ENCODE measurements around the gene VEGFB.

The VEGFB gene

GRCh38 chr11:64265176-64266160 lies 31.1 kb downstream of the VEGFB start:
- TF ChIP-seq CTCF (IDR thresholded peaks at IDR 0.05; ENCODE audit: borderline replicate concordance, extremely low read depth, low read length, poor library complexity, severe bottlenecking) (no peak), EZH2 (IDR thresholded peaks at IDR 0.05; ENCODE audit: borderline replicate concordance, low read depth, low read length, severe bottlenecking) (no peak)
- Histone ChIP-seq H3K9ac (ENCODE audit: low read depth, low read length) (no peak overlapping the region; the same call in 1 of the 2 replicates), H3K4me3 (ENCODE audit: low read depth in 1 of 2, low read length in 2 of 2) (no peak overlapping the region), H3K36me3 (ENCODE audit: insufficient read depth, low read length) (peaks cover 27% of the 10 kb centered on the region; the same call in 1 of the 2 replicates), H3K27me3 (ENCODE audit: insufficient read depth, low read length, poor library complexity) (no peaks in the 10 kb centered on the region), H3K9me3 (ENCODE audit: insufficient read depth, low read length, severe bottlenecking) (no peaks in the 10 kb centered on the region), H3K27ac (ENCODE audit: low read length) (no peak overlapping the region), H4K20me1 (ENCODE audit: insufficient read depth, low read length) (no peaks in the 10 kb centered on the region), H3K4me2 (ENCODE audit: insufficient read depth, low read length) (no peak overlapping the region), H3K4me1 (ENCODE audit: insufficient read depth, low read length) (peaks cover 16% of the 10 kb centered on the region), H2AFZ (ENCODE audit: low read depth, low read length) (no peak overlapping the region), H3K79me2 (ENCODE audit: insufficient read depth, low read length) (peaks cover 12% of the 10 kb centered on the region)
- no peak for DNase-seq
- no peak for ATAC-seq (ENCODE audit: insufficient read depth, low read depth)

- Histone ChIP-seq H4K20me1 (ENCODE audit: insufficient read depth, low read length) (no peaks in the 10 kb centered on the region), H2AFZ (ENCODE audit: low read depth, low read length) (no peak overlapping the region), H3K79me2 (ENCODE audit: insufficient read depth, low read length) (peaks cover 13% of the 10 kb centered on the region), H3K36me3 (ENCODE audit: insufficient read depth, low read length) (peaks cover 27% of the 10 kb centered on the region; the same call in 1 of the 2 replicates), H3K9me3 (ENCODE audit: insufficient read depth, low read length, severe bottlenecking) (no peaks in the 10 kb centered on the region), H3K4me2 (ENCODE audit: insufficient read depth, low read length) (no peak overlapping the region), H3K4me1 (ENCODE audit: insufficient read depth, low read length) (peaks cover 23% of the 10 kb centered on the region), H3K9ac (ENCODE audit: low read depth, low read length) (no peak overlapping the region; the same call in 1 of the 2 replicates), H3K27me3 (ENCODE audit: insufficient read depth, low read length, poor library complexity) (no peaks in the 10 kb centered on the region), H3K27ac (ENCODE audit: low read length) (no peak overlapping the region), H3K4me3 (ENCODE audit: low read depth in 1 of 2, low read length in 2 of 2) (no peak overlapping the region)
- TF ChIP-seq EZH2 (IDR thresholded peaks at IDR 0.05; ENCODE audit: borderline replicate concordance, low read depth, low read length, severe bottlenecking) (no peak), CTCF (IDR thresholded peaks at IDR 0.05; ENCODE audit: borderline replicate concordance, extremely low read depth, low read length, poor library complexity, severe bottlenecking) (no peak)
- DNase-seq, result no peak
- ATAC-seq (ENCODE audit: insufficient read depth, low read depth), result no peak
Measured at GRCh38 chr11:64266339-64266738, 32.0 kb downstream of the VEGFB start.

- Histone ChIP-seq H3K36me3 (ENCODE audit: insufficient read depth, low read length) (peaks cover 25% of the 10 kb centered on the region; the same call in 1 of the 2 replicates), H4K20me1 (ENCODE audit: insufficient read depth, low read length) (no peaks in the 10 kb centered on the region), H3K27me3 (ENCODE audit: insufficient read depth, low read length, poor library complexity) (no peaks in the 10 kb centered on the region), H3K4me2 (ENCODE audit: insufficient read depth, low read length) (no peak overlapping the region), H3K79me2 (ENCODE audit: insufficient read depth, low read length) (peaks cover 23% of the 10 kb centered on the region), H2AFZ (ENCODE audit: low read depth, low read length) (no peak overlapping the region), H3K9me3 (ENCODE audit: insufficient read depth, low read length, severe bottlenecking) (no peaks in the 10 kb centered on the region), H3K4me1 (ENCODE audit: insufficient read depth, low read length) (peaks cover 33% of the 10 kb centered on the region), H3K4me3 (ENCODE audit: low read depth in 1 of 2, low read length in 2 of 2) (no peak overlapping the region), H3K9ac (ENCODE audit: low read depth, low read length) (peak overlapping the region; percentile 95; the same call in 1 of the 2 replicates), H3K27ac (ENCODE audit: low read length) (no peak overlapping the region)
- no peak for ATAC-seq (ENCODE audit: insufficient read depth, low read depth)
- TF ChIP-seq CTCF (IDR thresholded peaks at IDR 0.05; ENCODE audit: borderline replicate concordance, extremely low read depth, low read length, poor library complexity, severe bottlenecking) (no peak), EZH2 (IDR thresholded peaks at IDR 0.05; ENCODE audit: borderline replicate concordance, low read depth, low read length, severe bottlenecking) (no peak)
- no peak for DNase-seq
Measured at GRCh38 chr11:64267207-64267945, 33.0 kb downstream of the VEGFB start.

All from DND-41 (cell line).